Astrocyte (in vitro differentiated cells and primary cell): ENCODE data around the gene AUTS2. TPM values are rescaled to one million over a fixed set of nuclear protein-coding genes. Genes with fewer than 3 reads are reported as not detected.

Experiments used
- DNase-seq: peaks from one replicate; pipeline ENCODE4 v3.0.0-alpha.2; 2010; ENCODE audit warnings: low read depth
- FAIRE-seq: peaks from 2 replicates; lab custom pipeline; 2011; peaks lifted over from hg19 to GRCh38; lab: Jason Lieb, UNC
- H2AFZ ChIP-seq: 2 replicates; pipeline ENCODE4 v1.6.0; 2012; ENCODE audit warnings: low read depth, low read length, inconsistent platforms
- H3K27ac ChIP-seq: 2 replicates; pipeline ENCODE4 v1.5.1; 2011; ENCODE audit warnings: low read depth, low read length, inconsistent platforms
- H3K27me3 ChIP-seq: 2 replicates; pipeline ENCODE4 v1.6.0; 2011; ENCODE audit warnings: low read length, inconsistent platforms; ENCODE audit not compliant: insufficient read depth
- H3K36me3 ChIP-seq: 2 replicates; pipeline ENCODE4 v1.5.1; 2011; ENCODE audit warnings: low read length, inconsistent platforms; ENCODE audit not compliant: insufficient read depth
- H3K4me1 ChIP-seq: 2 replicates; pipeline ENCODE4 v1.5.1; 2011; ENCODE audit warnings: low read length, inconsistent platforms; ENCODE audit not compliant: insufficient read depth
- H3K4me2 ChIP-seq: 2 replicates; pipeline ENCODE4 v1.6.0; 2012; ENCODE audit warnings: low read length, inconsistent platforms
- H3K4me3 ChIP-seq: 2 replicates; pipeline ENCODE4 v1.5.1; 2011; ENCODE audit warnings: low read depth, mild to moderate bottlenecking, low read length, inconsistent platforms; ENCODE audit not compliant: insufficient read depth
- H3K79me2 ChIP-seq: 2 replicates; pipeline ENCODE4 v1.6.0; 2012; ENCODE audit warnings: mild to moderate bottlenecking, low read length, inconsistent platforms; ENCODE audit not compliant: insufficient read depth
- H3K9ac ChIP-seq: 2 replicates; pipeline ENCODE4 v1.6.0; 2012; ENCODE audit warnings: mild to moderate bottlenecking, low read length, inconsistent platforms
- H3K9me3 ChIP-seq: 2 replicates; pipeline ENCODE4 v1.5.1; 2012; ENCODE audit warnings: low read depth, mild to moderate bottlenecking, low read length, inconsistent platforms; ENCODE audit not compliant: insufficient read depth
- H4K20me1 ChIP-seq: 2 replicates; pipeline ENCODE4 v1.6.0; 2012; ENCODE audit warnings: low read length, inconsistent platforms; ENCODE audit not compliant: insufficient read depth
- H3K27ac Mint-ChIP-seq: one replicate; pipeline ENCODE4 v1.8.0; 2021; ENCODE audit warnings: mild to moderate bottlenecking, mixed read lengths; ENCODE audit not compliant: unreplicated experiment
- H3K27me3 Mint-ChIP-seq: one replicate; pipeline ENCODE4 v1.8.0; 2021; ENCODE audit warnings: low read depth, mixed read lengths; ENCODE audit not compliant: unreplicated experiment
- H3K36me3 Mint-ChIP-seq: one replicate; pipeline ENCODE4 v1.8.0; 2021; ENCODE audit warnings: low read depth, mixed read lengths; ENCODE audit not compliant: unreplicated experiment
- H3K4me1 Mint-ChIP-seq: one replicate; pipeline ENCODE4 v1.8.0; 2021; ENCODE audit warnings: low read depth, mixed read lengths; ENCODE audit not compliant: unreplicated experiment
- H3K4me3 Mint-ChIP-seq: one replicate; pipeline ENCODE4 v1.8.0; 2021; ENCODE audit warnings: mild to moderate bottlenecking, moderate library complexity, mixed read lengths; ENCODE audit not compliant: unreplicated experiment
- H3K9me3 Mint-ChIP-seq: one replicate; pipeline ENCODE4 v1.8.0; 2021; ENCODE audit warnings: mild to moderate bottlenecking, mixed read lengths; ENCODE audit not compliant: unreplicated experiment
- EZH2 ChIP-seq: IDR thresholded peaks from 2 replicates; pipeline ENCODE4 v1.6.1; 2012; ENCODE audit warnings: mild to moderate bottlenecking, low read length, inconsistent platforms; ENCODE audit not compliant: insufficient read depth
- total RNA-seq: library from RNA; stranded (reverse); gene quantifications from 2 replicates; pipeline ENCODE4 v1.2.1, GENCODE V29; 2021
- TF ChIP-seq, protein P1 (sequence below): IDR thresholded peaks from 2 replicates; pipeline ENCODE4 v1.5.1; 2011; ENCODE audit warnings: low read depth, mild to moderate bottlenecking, inconsistent platforms, low read length, moderate library complexity; ENCODE audit not compliant: insufficient read depth

AUTS2 gene
- total RNA-seq, 1 donor from 2014 or later = 73.2 TPM

DNA sequence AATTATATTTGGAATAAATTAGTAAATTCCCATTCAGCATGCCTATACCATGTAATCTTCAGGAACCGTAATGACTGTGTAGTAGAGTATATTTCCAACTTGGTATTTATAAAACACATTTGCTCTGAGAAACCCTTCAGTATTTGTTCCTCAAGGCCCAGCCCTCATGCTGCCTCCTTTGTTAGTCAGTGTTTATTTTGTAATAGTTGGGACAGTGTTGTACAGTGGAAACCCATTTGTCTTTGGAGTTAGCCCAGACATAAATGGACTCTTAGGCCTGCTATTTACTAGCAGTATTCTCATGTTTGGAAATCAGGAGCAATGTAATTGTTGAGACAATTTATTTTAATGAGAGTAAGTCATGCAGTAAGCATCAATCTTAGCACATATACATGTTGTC, 686.9 kb downstream of the AUTS2 start:
- Mint-ChIP-seq H3K36me3 (no peaks in the 10 kb centered on the region), H3K9me3 (no peaks in the 10 kb centered on the region), H3K27ac (no peak overlapping the region), H3K4me3 (no peak overlapping the region), H3K4me1 (no peaks in the 10 kb centered on the region), H3K27me3 (no peaks in the 10 kb centered on the region)
- Histone ChIP-seq H3K4me3 (no peak overlapping the region), H3K9ac (no peak overlapping the region), H3K27ac (no peak overlapping the region), H3K79me2 (no peaks in the 10 kb centered on the region), H3K36me3 (no peaks in the 10 kb centered on the region), H2AFZ (no peak overlapping the region), H3K4me2 (no peak overlapping the region), H3K9me3 (no peaks in the 10 kb centered on the region), H4K20me1 (no peaks in the 10 kb centered on the region), H3K27me3 (no peaks in the 10 kb centered on the region), H3K4me1 (no peaks in the 10 kb centered on the region)
- no peak for DNase-seq
- TF ChIP-seq EZH2 = no peak
- TF ChIP-seq, protein P1, sequence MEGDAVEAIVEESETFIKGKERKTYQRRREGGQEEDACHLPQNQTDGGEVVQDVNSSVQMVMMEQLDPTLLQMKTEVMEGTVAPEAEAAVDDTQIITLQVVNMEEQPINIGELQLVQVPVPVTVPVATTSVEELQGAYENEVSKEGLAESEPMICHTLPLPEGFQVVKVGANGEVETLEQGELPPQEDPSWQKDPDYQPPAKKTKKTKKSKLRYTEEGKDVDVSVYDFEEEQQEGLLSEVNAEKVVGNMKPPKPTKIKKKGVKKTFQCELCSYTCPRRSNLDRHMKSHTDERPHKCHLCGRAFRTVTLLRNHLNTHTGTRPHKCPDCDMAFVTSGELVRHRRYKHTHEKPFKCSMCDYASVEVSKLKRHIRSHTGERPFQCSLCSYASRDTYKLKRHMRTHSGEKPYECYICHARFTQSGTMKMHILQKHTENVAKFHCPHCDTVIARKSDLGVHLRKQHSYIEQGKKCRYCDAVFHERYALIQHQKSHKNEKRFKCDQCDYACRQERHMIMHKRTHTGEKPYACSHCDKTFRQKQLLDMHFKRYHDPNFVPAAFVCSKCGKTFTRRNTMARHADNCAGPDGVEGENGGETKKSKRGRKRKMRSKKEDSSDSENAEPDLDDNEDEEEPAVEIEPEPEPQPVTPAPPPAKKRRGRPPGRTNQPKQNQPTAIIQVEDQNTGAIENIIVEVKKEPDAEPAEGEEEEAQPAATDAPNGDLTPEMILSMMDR = no peak
- no peak for FAIRE-seq

DNA sequence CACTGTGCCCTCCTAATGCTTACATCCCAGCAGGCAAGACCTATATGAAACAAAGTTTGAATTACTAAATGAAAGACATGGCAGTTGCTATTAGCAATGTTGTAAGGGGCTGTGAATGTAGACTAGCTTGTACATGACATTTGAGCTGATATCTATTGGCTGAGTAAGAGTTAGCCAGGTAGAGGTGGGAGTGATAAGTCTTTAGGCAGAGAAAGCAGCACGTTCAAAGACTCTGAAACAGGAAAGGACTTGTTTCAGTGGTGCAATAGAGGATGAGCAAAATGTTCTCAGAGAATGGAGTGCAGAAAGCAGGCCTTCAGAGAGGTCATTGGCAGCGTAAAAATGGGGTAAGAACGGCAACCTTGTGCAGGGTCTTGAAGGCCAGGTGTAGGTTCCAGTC, 687.6 kb downstream of the AUTS2 start:
- Histone ChIP-seq H3K4me1 (no peaks in the 10 kb centered on the region), H3K27ac (no peak overlapping the region), H3K4me2 (no peak overlapping the region), H3K27me3 (no peaks in the 10 kb centered on the region), H3K36me3 (no peaks in the 10 kb centered on the region), H4K20me1 (no peaks in the 10 kb centered on the region), H3K9me3 (no peaks in the 10 kb centered on the region), H3K79me2 (no peaks in the 10 kb centered on the region), H3K9ac (no peak overlapping the region), H3K4me3 (no peak overlapping the region), H2AFZ (no peak overlapping the region)
- no peaks in the 10 kb centered on the region for H3K9me3 Mint-ChIP-seq
- H3K27ac Mint-ChIP-seq = no peak overlapping the region
- H3K27me3 Mint-ChIP-seq = no peaks in the 10 kb centered on the region
- no peaks in the 10 kb centered on the region for H3K36me3 Mint-ChIP-seq
- no peaks in the 10 kb centered on the region for H3K4me1 Mint-ChIP-seq
- H3K4me3 Mint-ChIP-seq = no peak overlapping the region
- DNase-seq = no peak
- FAIRE-seq = no peak
- TF ChIP-seq, protein P1 = no peak
- TF ChIP-seq EZH2 = no peak

DNA sequence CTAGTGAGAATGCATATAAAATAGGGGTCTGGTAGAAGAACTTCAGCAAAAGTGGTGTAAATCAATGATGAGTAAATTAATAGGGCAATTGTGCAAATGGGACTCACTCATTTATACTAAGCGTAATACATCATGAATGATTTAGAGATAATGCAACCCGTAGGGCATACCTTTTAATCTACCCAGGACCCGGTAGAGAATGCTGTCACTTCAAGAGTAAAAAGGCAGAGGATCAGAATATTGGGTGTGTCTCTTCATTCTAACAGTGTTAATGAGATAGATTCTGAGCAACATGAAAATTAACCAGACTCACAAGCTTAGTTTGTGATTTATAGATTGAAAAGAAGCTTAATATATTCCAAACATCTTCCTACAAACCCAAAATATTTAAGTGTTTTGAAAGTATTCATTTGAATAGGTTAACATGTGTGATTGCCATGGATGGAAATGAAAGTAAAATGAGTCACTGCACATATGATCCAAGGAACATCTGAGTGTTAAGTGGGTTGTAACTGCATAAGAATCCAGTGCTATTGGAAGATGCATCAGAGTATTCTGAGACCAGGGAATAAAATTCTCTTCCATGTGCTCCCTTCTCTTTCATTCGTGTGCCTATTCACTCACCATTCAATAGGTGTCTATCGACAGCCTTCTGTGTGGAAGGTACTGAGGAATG, 690.6 kb downstream of the AUTS2 start:
- Mint-ChIP-seq H3K27ac (no peak overlapping the region), H3K9me3 (no peaks in the 10 kb centered on the region), H3K27me3 (no peaks in the 10 kb centered on the region), H3K4me1 (no peaks in the 10 kb centered on the region), H3K36me3 (no peaks in the 10 kb centered on the region), H3K4me3 (no peak overlapping the region)
- no peaks in the 10 kb centered on the region for H3K36me3 ChIP-seq
- no peak overlapping the region for H2AFZ ChIP-seq
- no peak for TF ChIP-seq EZH2
- TF ChIP-seq, protein P1 = no peak
- no peaks in the 10 kb centered on the region for H3K4me1 ChIP-seq
- no peak overlapping the region for H3K4me2 ChIP-seq
- H3K9ac ChIP-seq = no peak overlapping the region
- no peaks in the 10 kb centered on the region for H3K9me3 ChIP-seq
- no peak overlapping the region for H3K27ac ChIP-seq
- no peak overlapping the region for H3K4me3 ChIP-seq
- no peaks in the 10 kb centered on the region for H3K79me2 ChIP-seq
- FAIRE-seq = peak; percentile 45
- no peaks in the 10 kb centered on the region for H3K27me3 ChIP-seq
- H4K20me1 ChIP-seq = no peaks in the 10 kb centered on the region
- peak; percentile 37 for DNase-seq
